HFFc6 (cell line): ENCODE measurements around the gene UQCR10. TPM values are rescaled to one million over a fixed set of nuclear protein-coding genes. Genes with fewer than 3 reads are reported as not detected.

ENCODE experiments used
- DNase-seq: peaks from one replicate; pipeline ENCODE4 v3.0.0-alpha.2; 2018
- H3K27ac Mint-ChIP-seq: 2 replicates; pipeline ENCODE4 v1.8.0; 2020; ENCODE audit warnings: mild to moderate bottlenecking, mixed read lengths
- H3K27me3 Mint-ChIP-seq: 2 replicates; pipeline ENCODE4 v1.8.0; 2021; ENCODE audit warnings: mild to moderate bottlenecking, moderate library complexity, mixed read lengths; ENCODE audit not compliant: insufficient read depth
- H3K36me3 Mint-ChIP-seq: 2 replicates; pipeline ENCODE4 v1.8.0; 2021; ENCODE audit warnings: low read depth, mixed read lengths
- H3K4me1 Mint-ChIP-seq: 2 replicates; pipeline ENCODE4 v1.8.0; 2020; ENCODE audit warnings: low read depth, mixed read lengths
- H3K4me3 Mint-ChIP-seq: 2 replicates; pipeline ENCODE4 v1.8.0; 2020; ENCODE audit warnings: mild to moderate bottlenecking, moderate library complexity, mixed read lengths
- H3K9me3 Mint-ChIP-seq: 2 replicates; pipeline ENCODE4 v1.8.0; 2020; ENCODE audit warnings: mild to moderate bottlenecking, mixed read lengths
- CTCF ChIP-seq: fragments of 200-600 bp; sonication (generic); IDR thresholded peaks from 2 replicates; pipeline ENCODE4 v1.5.0; 2021; ENCODE audit warnings: antibody characterized with exemption, mild to moderate bottlenecking
- total RNA-seq, 6 experiments: library from RNA; stranded (reverse); fragmentation: NEBNext Ultra II Directional; extraction: Animal tissue kit (Norgen Biotek cat#: 25700); gene quantifications; 2 replicates in 1 of 6; 3 replicates in 5 of 6; pipeline ENCODE4 v1.2.3, GENCODE V29; 2021

The UQCR10 gene
- total RNA-seq, 6 experiments from 2014 or later: 137 to 153 (median 150) TPM

DNA sequence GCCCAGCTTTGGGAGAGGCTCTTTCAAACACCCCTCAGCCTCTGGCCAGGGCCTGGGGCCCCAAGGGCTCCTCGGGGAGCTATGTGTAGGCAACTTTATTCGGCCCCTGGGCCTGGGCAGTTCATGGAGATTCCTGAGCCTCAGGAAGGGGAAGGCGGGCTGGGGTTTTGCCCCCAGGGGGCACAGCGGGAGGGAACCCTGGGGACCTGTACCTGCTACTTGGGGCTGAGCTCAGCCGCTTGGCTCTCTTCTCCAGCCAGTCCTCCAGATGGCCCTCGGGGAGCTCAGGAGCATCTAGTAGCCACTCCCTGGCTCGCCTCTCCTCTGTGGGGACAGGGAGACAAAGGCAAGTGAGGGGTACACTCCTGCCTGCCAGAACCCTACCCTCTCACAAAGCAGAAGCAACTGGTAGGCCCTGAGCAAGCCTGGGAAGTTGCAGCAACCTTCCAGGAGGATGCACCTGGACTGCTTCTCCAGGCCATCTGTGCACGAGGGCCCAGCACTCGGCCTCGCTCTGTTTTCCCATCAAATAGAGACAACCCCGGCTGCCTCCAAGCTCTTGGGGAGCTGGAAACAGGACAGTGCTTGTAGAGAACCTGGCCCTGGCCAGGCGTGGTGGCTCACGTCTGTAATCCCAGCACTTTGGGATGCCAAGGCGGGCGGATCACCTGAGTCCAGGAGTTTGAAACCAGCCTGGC is 28.9 kb upstream of the UQCR10 start:
- H3K36me3 Mint-ChIP-seq: peaks cover 7% of the 10 kb centered on the region; the same call in 1 of the 2 replicates
- H3K4me3 Mint-ChIP-seq: no peak overlapping the region
- H3K27ac Mint-ChIP-seq: no peak overlapping the region
- no peak for DNase-seq
- H3K9me3 Mint-ChIP-seq: no peaks in the 10 kb centered on the region
- no peaks in the 10 kb centered on the region for H3K4me1 Mint-ChIP-seq
- H3K27me3 Mint-ChIP-seq: no peaks in the 10 kb centered on the region; the same call in 1 of the 2 replicates
- no peak for TF ChIP-seq CTCF

DNA sequence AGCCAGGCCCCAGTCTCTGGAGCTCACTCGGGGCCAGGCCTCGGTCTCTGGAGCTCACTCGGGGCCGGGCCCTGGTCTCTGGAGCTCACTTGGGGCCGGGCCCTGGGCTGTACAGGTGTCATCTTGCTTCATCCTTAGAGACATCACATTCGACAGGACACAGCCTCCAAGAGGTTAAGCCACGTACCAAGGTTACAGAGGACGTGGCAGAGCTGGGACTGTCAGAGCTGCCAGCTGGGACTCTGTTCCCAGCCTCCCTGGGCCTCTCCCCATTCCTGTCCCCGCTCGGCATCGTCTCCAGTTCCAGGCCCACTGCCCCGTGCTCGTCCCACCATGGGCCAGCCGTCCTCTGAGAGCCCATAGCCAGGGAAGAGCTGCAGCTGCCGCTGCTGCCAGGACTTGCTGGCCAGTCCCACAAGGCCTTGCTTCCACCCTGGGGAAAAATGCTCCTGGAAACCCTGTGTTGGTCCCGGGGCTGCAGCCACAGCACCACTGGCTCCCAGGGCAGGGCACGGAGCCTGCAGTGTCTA is 27.8 kb upstream of the UQCR10 start:
- no peak for DNase-seq
- Mint-ChIP-seq H3K27ac (no peak overlapping the region), H3K36me3 (peaks cover 7% of the 10 kb centered on the region; the same call in 1 of the 2 replicates), H3K27me3 (no peaks in the 10 kb centered on the region; the same call in 1 of the 2 replicates), H3K9me3 (no peaks in the 10 kb centered on the region), H3K4me3 (no peak overlapping the region), H3K4me1 (no peaks in the 10 kb centered on the region)
- TF ChIP-seq CTCF: no peak

- no peaks in the 10 kb centered on the region; the same call in 1 of the 2 replicates for H3K27me3 Mint-ChIP-seq
- no peaks in the 10 kb centered on the region for H3K9me3 Mint-ChIP-seq
- H3K4me1 Mint-ChIP-seq: peaks cover 7% of the 10 kb centered on the region
- no peak for DNase-seq
- H3K27ac Mint-ChIP-seq: no peak overlapping the region
- TF ChIP-seq CTCF: no peak
- peaks cover 7% of the 10 kb centered on the region; the same call in 1 of the 2 replicates for H3K36me3 Mint-ChIP-seq
- no peak overlapping the region for H3K4me3 Mint-ChIP-seq
Measured at GRCh38 chr22:29740216-29740615, 27.0 kb upstream of the UQCR10 start.

GRCh38 chr22:29741926-29742325 is 25.2 kb upstream of the UQCR10 start:
- peaks cover 10% of the 10 kb centered on the region; the same call in 1 of the 2 replicates for H3K36me3 Mint-ChIP-seq

DNA sequence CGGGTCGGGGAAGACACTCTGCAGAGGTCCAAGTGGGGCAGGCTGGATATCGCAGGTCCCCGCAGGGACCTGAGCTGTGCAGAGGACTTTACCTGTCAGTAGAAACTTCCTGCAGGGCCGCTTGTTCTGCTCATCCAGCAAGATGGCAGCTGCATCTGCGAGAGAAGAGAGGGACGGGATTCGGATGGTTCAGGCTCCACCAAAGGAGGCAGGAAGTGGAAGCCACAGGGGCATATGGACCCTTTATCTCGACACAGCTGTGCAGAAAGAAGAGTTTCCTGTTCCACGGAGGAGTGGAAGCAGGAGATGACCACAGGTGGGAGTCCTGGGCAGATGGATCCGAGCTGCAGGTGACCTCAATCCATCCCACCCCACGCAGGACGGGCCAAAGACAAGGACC is 24.8 kb upstream of the UQCR10 start:
- no peak overlapping the region for H3K4me3 Mint-ChIP-seq
- peaks cover 10% of the 10 kb centered on the region for H3K36me3 Mint-ChIP-seq
- no peaks in the 10 kb centered on the region for H3K9me3 Mint-ChIP-seq
- no peak for DNase-seq
- H3K4me1 Mint-ChIP-seq: peaks cover 8% of the 10 kb centered on the region
- TF ChIP-seq CTCF: no peak
- no peaks in the 10 kb centered on the region; the same call in 1 of the 2 replicates for H3K27me3 Mint-ChIP-seq
- no peak overlapping the region for H3K27ac Mint-ChIP-seq

More at GRCh38 chr22:29741926-29742325, 25.2 kb upstream of the UQCR10 start:
- Mint-ChIP-seq H3K27me3 (no peaks in the 10 kb centered on the region; the same call in 1 of the 2 replicates), H3K4me1 (peaks cover 8% of the 10 kb centered on the region), H3K27ac (no peak overlapping the region), H3K4me3 (no peak overlapping the region), H3K9me3 (no peaks in the 10 kb centered on the region)
- TF ChIP-seq CTCF: no peak
- DNase-seq: no peak
